ENCODE results near the gene IL23R. TPM values are rescaled to one million over a fixed set of nuclear protein-coding genes. Genes with fewer than 3 reads are reported as not detected.

IL23R gene
- total RNA-seq, 1 experiment from 2014 or later, result not detected

DNA sequence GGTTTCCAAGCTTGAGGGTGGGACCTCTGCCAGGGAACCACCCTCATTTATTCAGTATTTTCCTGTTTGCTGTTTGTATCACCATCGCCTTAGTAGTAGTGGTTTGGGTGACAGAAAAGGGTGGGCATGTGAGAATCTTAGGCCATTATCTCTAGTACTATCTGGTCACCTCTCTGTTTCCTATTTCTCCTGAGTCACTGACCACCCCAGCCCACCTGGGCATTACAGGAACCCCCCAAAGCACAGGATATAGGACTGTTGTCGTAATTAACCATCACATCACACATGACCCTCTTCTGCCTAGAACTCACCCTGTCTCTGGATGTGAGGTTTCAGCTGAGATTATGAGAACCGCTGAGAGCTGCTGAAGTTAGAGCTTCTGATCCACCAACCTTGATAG, 60.4 kb downstream of the IL23R start:
- H3K4me1 Mint-ChIP-seq, result peaks cover 6 to 10% of the 10 kb centered on the region in 2 experiments
- Histone ChIP-seq H2AK5ac (ENCODE audit: insufficient read length, low read length) (no peak overlapping the region), H2BK15ac (ENCODE audit: low read depth, low read length) (no peak overlapping the region), H2AFZ (ENCODE audit: low read length) (no peak overlapping the region), H3K9me3 (ENCODE audit: control insufficient read depth, low read depth, low read length) (no peaks in the 10 kb centered on the region), H4K91ac (ENCODE audit: insufficient read length, low read depth, low read length) (no peak overlapping the region), H4K8ac (replicated peaks; ENCODE audit: insufficient read length, low read depth, low read length) (no peak overlapping the region), H2BK12ac (ENCODE audit: insufficient read length, low read depth, low read length) (no peak overlapping the region), H3K4me1 (ENCODE audit: insufficient read depth, low read length) (no peaks in the 10 kb centered on the region; the same call in 1 of the 2 replicates), H2BK20ac (ENCODE audit: low read depth, low read length, poor library complexity, severe bottlenecking) (no peak overlapping the region), H3K27ac (ENCODE audit: insufficient read length, low read depth, low read length) (no peak overlapping the region), H3K27me3 (ENCODE audit: insufficient read depth, low read length) (no peaks in the 10 kb centered on the region), H3K23ac (ENCODE audit: insufficient read length, low read depth, low read length) (no peak overlapping the region), H2BK5ac (ENCODE audit: insufficient read length, low read length) (no peak overlapping the region), H2BK120ac (ENCODE audit: low read depth, low read length, poor library complexity, severe bottlenecking) (no peak overlapping the region), H3K23me2 (ENCODE audit: insufficient read length, low read depth, low read length, poor library complexity, severe bottlenecking) (no peaks in the 10 kb centered on the region), H3K79me1 (ENCODE audit: insufficient read depth, low read depth, low read length, poor library complexity, severe bottlenecking) (no peaks in the 10 kb centered on the region), H3K56ac (ENCODE audit: insufficient read length, low read depth, low read length) (no peak overlapping the region), H3T11ph (ENCODE audit: low read length) (no peak overlapping the region), H3K9ac (ENCODE audit: extremely low read depth, insufficient read length, low read length) (no peak overlapping the region), H4K5ac (ENCODE audit: insufficient read length, low read depth, low read length) (no peak overlapping the region), H4K20me1 (ENCODE audit: control insufficient read depth, insufficient read depth, insufficient read length) (no peaks in the 10 kb centered on the region), H3K4ac (ENCODE audit: low read depth, low read length) (no peak overlapping the region), H3K4me2 (ENCODE audit: insufficient read depth, insufficient read length, low read length) (no peak overlapping the region), H3K14ac (ENCODE audit: insufficient read depth, low read length) (no peak overlapping the region), H3K18ac (ENCODE audit: insufficient read length, low read depth, low read length) (no peak overlapping the region), H3K79me2 (ENCODE audit: insufficient read depth, low read length) (no peaks in the 10 kb centered on the region)
- no CpG with 5 or more reads among the region's 3 CpGs for WGBS (ENCODE audit: extremely low coverage, insufficient read length, low lambda C conversion rate)
- H3K27me3 Mint-ChIP-seq (ENCODE audit: low read depth), result peaks cover 25% of the 10 kb centered on the region
- no peak for TF ChIP-seq CTCF (conservative IDR thresholded peaks at IDR 0.05)
- H3K9me3 Mint-ChIP-seq, result peaks cover 9 to 13% of the 10 kb centered on the region in 2 experiments
- H3K4me3 Mint-ChIP-seq, result no peak overlapping the region
- peaks cover 0 to 7% (median 3%) of the 10 kb centered on the region in 3 experiments; a peak in 2 of 7 replicates for H3K36me3 Mint-ChIP-seq (ENCODE audit: insufficient read depth in 1 of 3, low read depth in 3 of 3)
- no peak for DNase-seq
- H3K27ac Mint-ChIP-seq, result no peak overlapping the region; a peak in 1 of 7 replicates

All from H9 (cell line).